ENCODE results near the gene ZFYVE1.

ZFYVE1 gene

GRCh38 chr14:72939630-72940029 lies 87.3 kb downstream of the ZFYVE1 start:
- in situ Hi-C loops (cut with HindIII; ENCODE audit: low sequenced_read_pairs) = no loop called here
- no peak overlapping the region for H3K4me3 ChIP-seq (ENCODE audit: low read depth, low read length)
- TF ChIP-seq, protein P1, sequence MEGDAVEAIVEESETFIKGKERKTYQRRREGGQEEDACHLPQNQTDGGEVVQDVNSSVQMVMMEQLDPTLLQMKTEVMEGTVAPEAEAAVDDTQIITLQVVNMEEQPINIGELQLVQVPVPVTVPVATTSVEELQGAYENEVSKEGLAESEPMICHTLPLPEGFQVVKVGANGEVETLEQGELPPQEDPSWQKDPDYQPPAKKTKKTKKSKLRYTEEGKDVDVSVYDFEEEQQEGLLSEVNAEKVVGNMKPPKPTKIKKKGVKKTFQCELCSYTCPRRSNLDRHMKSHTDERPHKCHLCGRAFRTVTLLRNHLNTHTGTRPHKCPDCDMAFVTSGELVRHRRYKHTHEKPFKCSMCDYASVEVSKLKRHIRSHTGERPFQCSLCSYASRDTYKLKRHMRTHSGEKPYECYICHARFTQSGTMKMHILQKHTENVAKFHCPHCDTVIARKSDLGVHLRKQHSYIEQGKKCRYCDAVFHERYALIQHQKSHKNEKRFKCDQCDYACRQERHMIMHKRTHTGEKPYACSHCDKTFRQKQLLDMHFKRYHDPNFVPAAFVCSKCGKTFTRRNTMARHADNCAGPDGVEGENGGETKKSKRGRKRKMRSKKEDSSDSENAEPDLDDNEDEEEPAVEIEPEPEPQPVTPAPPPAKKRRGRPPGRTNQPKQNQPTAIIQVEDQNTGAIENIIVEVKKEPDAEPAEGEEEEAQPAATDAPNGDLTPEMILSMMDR (IDR thresholded peaks at IDR 0.05; ENCODE audit: low read depth, low read length, missing control alignments) = no peak
- DNase-seq (ENCODE audit: low read depth) = no peak

DNA sequence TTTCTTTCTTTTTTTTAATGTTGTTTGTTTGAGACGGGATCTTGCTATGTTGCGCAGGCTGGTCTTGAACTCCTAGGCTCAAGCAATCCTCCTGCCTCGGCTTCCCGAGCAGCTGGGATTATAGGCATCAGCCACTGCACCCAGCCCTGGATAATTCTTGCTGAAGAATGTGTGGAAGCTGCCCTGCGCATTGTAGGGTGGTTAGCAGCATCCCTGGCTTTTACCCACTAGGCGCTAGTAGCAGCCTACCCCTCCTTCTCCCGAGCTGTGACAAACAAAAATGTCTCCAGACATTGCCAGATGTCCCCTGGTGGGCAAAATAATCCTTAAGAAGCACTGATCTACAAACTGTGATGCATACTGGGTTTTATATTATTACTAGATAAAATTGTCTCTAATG lies 94.0 kb downstream of the ZFYVE1 start:
- no peak for DNase-seq (ENCODE audit: low read depth)
- TF ChIP-seq, protein P1 (IDR thresholded peaks at IDR 0.05; ENCODE audit: low read depth, low read length, missing control alignments) = no peak
- in situ Hi-C loops (cut with HindIII; ENCODE audit: low sequenced_read_pairs) = no loop called here
- H3K4me3 ChIP-seq (ENCODE audit: low read depth, low read length) = no peak overlapping the region

DNA sequence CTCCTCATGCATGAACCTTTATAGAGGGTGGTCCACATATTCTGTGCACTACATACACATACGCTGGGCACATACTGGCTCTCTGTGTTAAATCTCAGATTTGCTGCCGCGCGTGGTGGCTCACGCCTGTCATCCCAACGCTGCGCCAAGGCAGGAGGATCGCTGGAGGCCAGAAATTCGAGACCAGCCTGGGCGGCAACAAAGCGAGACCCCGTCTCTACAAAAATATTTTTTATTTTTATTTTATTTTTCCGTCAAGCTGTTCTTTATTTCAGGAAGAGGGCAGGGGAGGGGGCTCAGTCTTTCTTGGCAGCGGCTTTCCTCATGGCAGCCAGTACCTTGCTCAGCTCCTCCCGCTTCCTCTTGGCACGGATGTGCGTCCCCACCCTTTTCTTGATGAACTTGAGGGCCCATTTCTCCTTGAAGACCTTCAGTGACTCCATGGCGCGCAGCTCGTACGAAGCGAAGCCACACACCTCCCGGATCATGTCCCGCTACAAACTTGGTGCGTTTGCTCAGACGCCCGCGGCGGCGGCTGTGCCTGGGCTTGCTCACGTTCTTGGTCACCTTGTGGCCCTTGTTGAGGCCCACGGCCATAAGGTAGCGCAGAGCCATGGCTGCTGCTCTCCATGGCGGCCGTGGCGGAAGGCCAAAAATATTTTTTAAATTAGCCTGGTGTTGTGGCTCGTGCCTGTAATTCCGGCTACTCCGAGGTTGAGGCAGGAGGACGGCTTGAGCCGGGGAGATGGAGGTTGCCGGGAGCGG lies 97.4 kb downstream of the ZFYVE1 start:
- in situ Hi-C loops (cut with HindIII; ENCODE audit: low sequenced_read_pairs) = loop anchor here (10.0 kb wide), 1 partner anchor 415 kb away; no protein-coding TSS in a partner anchor
- no peak overlapping the region for H3K4me3 ChIP-seq (ENCODE audit: low read depth, low read length)
- TF ChIP-seq, protein P1 (IDR thresholded peaks at IDR 0.05; ENCODE audit: low read depth, low read length, missing control alignments) = no peak
- DNase-seq (ENCODE audit: low read depth) = no peak

DNA sequence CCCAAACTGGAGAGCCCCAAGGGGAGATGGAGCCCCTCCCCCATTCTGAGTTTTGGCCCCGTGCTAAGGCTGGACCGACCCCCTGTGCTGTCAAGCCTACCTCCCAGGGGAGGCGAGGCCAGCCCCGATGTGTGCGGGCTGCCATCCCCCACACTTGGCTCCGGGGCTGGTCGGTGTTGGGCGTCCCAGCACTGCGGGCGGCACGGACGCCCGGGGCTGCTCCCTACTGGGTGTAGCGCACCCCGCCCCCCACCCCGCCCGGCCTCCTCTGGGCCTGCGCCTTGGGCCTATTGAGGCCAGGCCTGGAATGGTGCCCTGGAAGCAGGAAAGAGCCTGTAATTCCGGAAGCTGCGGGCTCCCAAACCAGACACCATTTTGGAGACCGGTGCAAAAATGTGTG lies 98.0 kb downstream of the ZFYVE1 start:
- DNase-seq (ENCODE audit: low read depth) = no peak
- in situ Hi-C loops (cut with HindIII; ENCODE audit: low sequenced_read_pairs) = loop anchor here (10.0 kb wide), 1 partner anchor 414 kb away; no protein-coding TSS in a partner anchor
- TF ChIP-seq, protein P1 (IDR thresholded peaks at IDR 0.05; ENCODE audit: low read depth, low read length, missing control alignments) = no peak
- no peak overlapping the region for H3K4me3 ChIP-seq (ENCODE audit: low read depth, low read length)

DNA sequence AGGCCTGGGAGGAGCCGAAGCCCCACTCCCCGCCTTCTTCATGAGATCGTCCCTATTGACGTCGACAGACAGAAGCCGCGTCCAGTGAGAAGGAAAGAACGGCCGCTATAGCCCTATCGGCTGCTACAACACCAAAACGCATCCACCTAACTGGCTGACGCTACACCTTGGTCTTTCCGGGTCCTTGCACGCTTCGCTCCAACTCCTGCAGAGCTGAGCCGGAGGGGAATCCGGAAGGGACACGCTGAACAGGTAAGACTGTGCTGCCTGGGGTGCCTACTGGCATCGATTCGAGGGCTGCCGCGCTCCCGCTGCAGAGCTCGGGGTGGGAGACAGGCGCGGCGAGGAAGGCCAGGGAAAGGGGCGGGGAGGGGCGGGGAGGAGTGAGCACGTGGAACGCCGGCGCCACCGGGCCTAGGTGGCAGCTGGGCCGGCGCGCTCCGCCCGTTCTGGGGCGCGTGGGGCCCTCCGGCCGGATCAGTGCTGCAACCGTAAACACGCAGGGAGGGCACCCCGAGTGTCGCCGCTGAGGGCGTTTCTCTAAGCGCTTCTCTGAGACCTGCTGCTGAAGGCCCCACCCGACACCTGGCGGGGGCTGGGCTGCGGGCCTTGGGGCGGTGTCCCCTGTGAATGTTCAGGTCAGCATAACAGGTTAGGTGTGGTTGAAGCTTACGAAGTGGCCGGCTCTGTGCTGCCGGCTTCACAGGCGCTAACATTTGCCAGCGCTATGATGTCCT lies 100.4 kb downstream of the ZFYVE1 start, which contains the start of gene DCAF4:
Gene DCAF4 (plus strand): TSS at position 173 of the 737 bp plus-strand sequence. CDS start 11,515 bp downstream, outside the sequence.
- peak; percentile 98 for DNase-seq (ENCODE audit: low read depth)
- H3K4me3 ChIP-seq (ENCODE audit: low read depth, low read length) = peak within 1 kb of the TSS; percentile 85
- in situ Hi-C loops (cut with HindIII; ENCODE audit: low sequenced_read_pairs) = loop anchor here (10.0 kb wide), 1 partner anchor 412 kb away; no protein-coding TSS in a partner anchor

DNA sequence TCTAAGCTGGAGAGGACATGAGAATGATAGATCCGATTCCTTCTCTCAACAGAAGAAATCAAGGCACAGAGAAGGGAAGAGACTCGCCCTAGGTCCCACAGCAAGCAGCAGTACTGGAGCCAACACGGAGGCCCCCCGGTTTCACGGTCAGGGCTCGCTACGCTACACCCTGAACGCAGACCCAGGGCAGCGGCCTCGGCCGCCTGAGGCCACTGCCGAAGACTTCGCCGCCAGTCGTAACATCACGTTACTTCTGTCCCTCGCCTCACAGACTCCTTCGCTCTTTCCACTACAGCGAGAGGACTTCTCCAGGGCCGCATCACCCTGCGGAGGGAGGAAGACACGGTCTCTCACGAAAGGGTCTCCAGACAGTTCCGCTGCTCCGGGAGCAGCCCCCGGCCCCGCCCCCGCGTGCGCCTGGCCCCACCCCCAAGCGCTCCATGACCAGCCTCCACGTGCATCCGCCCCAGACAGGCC lies 101.1 kb downstream of the ZFYVE1 start:
- TF ChIP-seq, protein P1 (IDR thresholded peaks at IDR 0.05; ENCODE audit: low read depth, low read length, missing control alignments) = no peak
- peak overlapping the region; percentile 85 for H3K4me3 ChIP-seq (ENCODE audit: low read depth, low read length)
- DNase-seq (ENCODE audit: low read depth) = no peak
- in situ Hi-C loops (cut with HindIII; ENCODE audit: low sequenced_read_pairs) = loop anchor here (10.0 kb wide), 1 partner anchor 411 kb away; no protein-coding TSS in a partner anchor

More for the DNA sequence above, 100.4 kb downstream of the ZFYVE1 start, which contains the start of gene DCAF4:
- TF ChIP-seq, protein P1 (IDR thresholded peaks at IDR 0.05; ENCODE audit: low read depth, low read length, missing control alignments) = no peak

Measured in astrocyte of the cerebellum (primary cell).